Fibroblast of lung (primary cell): Measurements from ENCODE around the gene LRRC8C. TPM values are rescaled to one million over a fixed set of nuclear protein-coding genes. Genes with fewer than 3 reads are reported as not detected.
A peak's percentile ranks its signal among the peaks of the same experiment; 100 is the strongest.

Experiments
- DNase-seq, 2 donors: peaks; one replicate each; pipeline versions ENCODE4 v3.0.0 to v3.0.0-alpha.2; 2010; ENCODE audit warnings: low read depth in 2 of 2
- H2AFZ ChIP-seq: 2 replicates; pipeline ENCODE4 v1.5.1; 2012; ENCODE audit warnings: low read length, control low read depth, inconsistent platforms
- H3K27ac ChIP-seq: 2 replicates; pipeline ENCODE4 v1.5.1; 2011; ENCODE audit warnings: low read length, control low read depth; ENCODE audit not compliant: insufficient read depth
- H3K27me3 ChIP-seq: 2 replicates; pipeline ENCODE4 v1.5.1; 2011; ENCODE audit warnings: mild to moderate bottlenecking, low read length; ENCODE audit not compliant: control insufficient read depth, insufficient read depth
- H3K36me3 ChIP-seq: 2 replicates; pipeline ENCODE4 v1.5.1; 2011; ENCODE audit warnings: low read length; ENCODE audit not compliant: control insufficient read depth, insufficient read depth
- H3K4me1 ChIP-seq: 2 replicates; pipeline ENCODE4 v1.5.1; 2011; ENCODE audit warnings: low read length; ENCODE audit not compliant: control insufficient read depth, insufficient read depth; ENCODE audit errors: extremely low read depth
- H3K4me2 ChIP-seq: 2 replicates; pipeline ENCODE4 v1.5.1; 2011; ENCODE audit warnings: low read length, control low read depth; ENCODE audit not compliant: insufficient read depth; ENCODE audit errors: extremely low read depth
- H3K4me3 ChIP-seq, 4 experiments: fragments of 200-600 bp in 1 of 4; sonication (generic) in 1 of 4; replicated peaks in 1 of 4; 2 replicates each; pipeline ENCODE4 v1.5.1; 2011 to 2016; ENCODE audit warnings: low read length in 4 of 4, low read depth in 3 of 4, mild to moderate bottlenecking in 3 of 4, control low read depth in 2 of 4, inconsistent platforms in 1 of 4, mixed read lengths in 1 of 4; ENCODE audit not compliant: insufficient read depth in 1 of 4; ENCODE audit errors: control extremely low read depth in 1 of 4
- H3K79me2 ChIP-seq: 2 replicates; pipeline ENCODE4 v1.5.1; 2012; ENCODE audit warnings: mild to moderate bottlenecking, low read length, inconsistent platforms; ENCODE audit not compliant: control insufficient read depth, insufficient read depth
- H3K9ac ChIP-seq: 2 replicates; pipeline ENCODE4 v1.5.1; 2011; ENCODE audit warnings: mild to moderate bottlenecking, low read length, control low read depth; ENCODE audit not compliant: insufficient read depth
- H3K9me3 ChIP-seq: 2 replicates; pipeline ENCODE4 v1.5.1; 2012; ENCODE audit warnings: low read depth, low read length; ENCODE audit not compliant: control insufficient read depth, insufficient read depth
- H4K20me1 ChIP-seq: 2 replicates; pipeline ENCODE4 v1.5.1; 2011; ENCODE audit warnings: low read length; ENCODE audit not compliant: control insufficient read depth, insufficient read depth; ENCODE audit errors: extremely low read depth
- CTCF ChIP-seq, 2 donors: IDR thresholded peaks in 1 of 2; conservative IDR thresholded peaks in 1 of 2; 1 replicate in 1 of 2; 2 replicates in 1 of 2; pipeline ENCODE4 v1.5.1; 2011 to 2012; ENCODE audit warnings: low read length in 2 of 2, control low read depth in 1 of 2, inconsistent platforms in 1 of 2, low read depth in 1 of 2, mild to moderate bottlenecking in 1 of 2
- EZH2 ChIP-seq: IDR thresholded peaks from 2 replicates; pipeline ENCODE4 v1.5.1; 2012; ENCODE audit warnings: low read length, control low read depth, mild to moderate bottlenecking; ENCODE audit errors: missing control alignments
- polyA plus RNA-seq, 2 donors: library from polyadenylated mRNA; depleted of rRNA in 1 of 2; stranded (reverse) in 1 of 2; unstranded in 1 of 2; fragments of >200 nt; gene quantifications; 2 replicates each; pipeline ENCODE4 v1.2.1, GENCODE V29; 2011 to 2012; ENCODE audit warnings: missing spikeins in 1 of 2
- total RNA-seq: library from RNA; depleted of rRNA; stranded (reverse); fragments of >200 nt; gene quantifications from 2 replicates; pipeline ENCODE4 v1.2.1, GENCODE V29; 2014

The LRRC8C gene
- total and polyA plus RNA-seq, 2 donors (not counting 1 experiment from before 2014, with no cell fraction given): 5.4 to 13.2 TPM

GRCh38 chr1:89668961-89669360 is 36.0 kb downstream of the LRRC8C start:
- Histone ChIP-seq H3K36me3 (no peaks in the 10 kb centered on the region), H3K9me3 (no peaks in the 10 kb centered on the region), H3K4me3 (no peak overlapping the region), H3K4me1 (peaks cover 2% of the 10 kb centered on the region), H3K79me2 (peaks cover 41% of the 10 kb centered on the region), H3K27me3 (no peaks in the 10 kb centered on the region), H4K20me1 (no peaks in the 10 kb centered on the region), H3K4me2 (no peak overlapping the region), H2AFZ (no peak overlapping the region), H3K9ac (no peak overlapping the region), H3K27ac (no peak overlapping the region)
- no peak for DNase-seq
- TF ChIP-seq EZH2: no peak
- no peak for TF ChIP-seq CTCF (conservative IDR thresholded peaks at IDR 0.05 in 1 of 2, IDR thresholded peaks at IDR 0.05 in 1 of 2; ENCODE audit: low read depth in 1 of 2, low read length in 2 of 2)

- Histone ChIP-seq H3K4me3 (no peak overlapping the region), H3K9me3 (no peaks in the 10 kb centered on the region), H3K9ac (no peak overlapping the region), H4K20me1 (no peaks in the 10 kb centered on the region), H3K79me2 (peaks cover 43% of the 10 kb centered on the region), H3K36me3 (no peaks in the 10 kb centered on the region), H3K4me1 (peaks cover 2% of the 10 kb centered on the region), H3K27ac (no peak overlapping the region), H3K4me2 (no peak overlapping the region), H3K27me3 (no peaks in the 10 kb centered on the region), H2AFZ (no peak overlapping the region)
- DNase-seq: no peak
- TF ChIP-seq EZH2 (no peak), CTCF (conservative IDR thresholded peaks at IDR 0.05 in 1 of 2, IDR thresholded peaks at IDR 0.05 in 1 of 2; ENCODE audit: low read depth in 1 of 2, low read length in 2 of 2) (no peak)
Measured at GRCh38 chr1:89669441-89669840, 36.5 kb downstream of the LRRC8C start.

GRCh38 chr1:89670163-89670562 is 37.2 kb downstream of the LRRC8C start:
- Histone ChIP-seq H3K79me2 (peaks cover 43% of the 10 kb centered on the region), H2AFZ (no peak overlapping the region), H3K4me1 (peaks cover 2% of the 10 kb centered on the region), H3K36me3 (no peaks in the 10 kb centered on the region), H3K4me2 (no peak overlapping the region), H3K27ac (no peak overlapping the region), H3K27me3 (no peaks in the 10 kb centered on the region), H4K20me1 (no peaks in the 10 kb centered on the region), H3K9me3 (no peaks in the 10 kb centered on the region), H3K9ac (no peak overlapping the region), H3K4me3 (no peak overlapping the region)
- TF ChIP-seq EZH2: no peak
- TF ChIP-seq CTCF (conservative IDR thresholded peaks at IDR 0.05 in 1 of 2, IDR thresholded peaks at IDR 0.05 in 1 of 2; ENCODE audit: low read depth in 1 of 2, low read length in 2 of 2): no peak
- DNase-seq: peak; percentile 15 to 29
